IPS-18c (cell line): Measurements from ENCODE around the gene RNF14.

ENCODE experiments used
- H3K4me3 ChIP-seq: 2 replicates; pipeline ENCODE4 v1.7.0; 2013; ENCODE audit warnings: low read depth, mild to moderate bottlenecking, low read length, moderate library complexity; ENCODE audit not compliant: insufficient read depth
- H3K9me3 ChIP-seq: one replicate; pipeline ENCODE4 v1.6.1; 2013; ENCODE audit warnings: mild to moderate bottlenecking, low read length, moderate library complexity; ENCODE audit not compliant: control insufficient read depth, insufficient read depth

Gene RNF14

DNA sequence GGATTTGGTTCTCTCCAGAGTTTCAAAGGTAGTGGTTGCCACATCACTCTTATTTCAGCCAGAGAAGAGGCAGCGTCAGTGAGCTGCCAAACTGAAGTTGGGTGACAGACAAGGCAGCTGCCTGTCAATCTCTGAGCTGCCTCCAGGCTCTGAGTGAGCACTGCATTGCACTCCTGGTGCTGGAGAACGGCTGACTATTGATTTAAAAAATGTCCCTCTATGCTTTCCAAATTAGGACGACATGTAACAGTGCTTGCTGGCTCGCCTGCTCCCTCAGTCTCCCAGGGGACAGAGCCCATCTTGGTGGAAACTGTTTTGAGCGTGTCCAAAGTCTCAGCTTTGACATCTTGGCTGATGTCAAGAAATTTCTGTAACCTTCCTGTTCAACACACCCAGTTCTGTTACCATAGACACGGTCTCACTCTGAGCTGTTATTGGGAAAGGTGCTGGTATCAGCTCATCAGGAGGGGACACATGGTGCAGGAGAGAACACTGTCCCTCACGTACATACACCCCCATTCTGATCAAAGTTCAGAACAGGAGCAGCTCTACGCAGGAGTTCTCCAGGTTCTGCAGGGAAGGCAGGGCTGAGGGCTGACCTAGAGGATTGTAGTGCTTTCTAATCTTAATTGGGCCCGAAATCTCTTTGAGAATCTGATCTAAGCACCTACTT, 26.6 kb upstream of the RNF14 start:
- no peaks in the 10 kb centered on the region for H3K9me3 ChIP-seq
- no peak overlapping the region for H3K4me3 ChIP-seq

DNA sequence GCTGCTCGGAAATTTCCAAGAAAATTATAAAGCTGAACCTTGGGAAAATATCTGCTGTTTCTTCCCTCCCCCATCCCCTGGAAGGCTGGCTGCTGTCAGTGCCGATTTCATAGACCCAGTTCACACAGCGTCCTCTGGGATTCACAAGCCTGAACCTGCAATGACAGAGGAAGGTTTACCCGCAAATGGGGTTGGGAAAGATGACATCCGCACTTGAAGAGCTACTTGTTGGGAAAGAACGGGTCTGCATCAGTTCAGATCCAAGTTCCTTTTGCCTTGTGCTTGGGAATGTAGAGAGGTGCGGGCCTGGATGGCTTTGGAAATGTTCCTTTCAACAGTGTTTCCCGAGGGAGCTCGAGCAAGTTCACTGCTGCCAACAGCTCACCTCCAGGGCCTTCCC, 24.8 kb upstream of the RNF14 start:
- H3K9me3 ChIP-seq: no peaks in the 10 kb centered on the region
- H3K4me3 ChIP-seq: no peak overlapping the region

DNA sequence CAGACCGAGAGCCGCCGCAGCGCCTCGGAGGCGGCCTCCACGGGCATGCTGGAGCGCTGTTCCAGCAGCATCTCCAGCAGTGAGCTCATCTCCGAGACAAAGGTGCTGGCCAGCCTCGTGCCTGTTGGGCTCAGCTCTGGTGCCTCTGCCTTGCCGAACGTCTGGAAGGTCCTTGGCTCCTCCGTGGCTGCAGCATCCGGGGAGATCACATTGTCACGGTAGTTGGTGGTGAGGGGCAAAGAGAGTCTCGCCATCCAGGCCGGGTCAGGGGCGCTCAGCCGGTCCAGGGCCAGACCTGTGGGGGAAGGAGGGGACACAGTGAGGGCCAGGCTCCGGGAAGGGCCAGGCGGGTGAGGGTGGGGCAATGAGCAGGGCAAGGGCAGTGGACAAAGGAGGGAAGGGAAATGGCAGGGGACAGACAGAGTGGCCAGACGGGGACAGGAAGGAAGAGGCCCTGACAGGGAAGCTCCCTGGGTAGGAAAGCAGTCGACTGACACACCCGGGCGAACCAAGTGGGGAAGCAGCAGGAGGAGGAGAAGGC, 23.3 kb upstream of the RNF14 start:
- Histone ChIP-seq H3K9me3 (no peaks in the 10 kb centered on the region), H3K4me3 (no peak overlapping the region)

DNA sequence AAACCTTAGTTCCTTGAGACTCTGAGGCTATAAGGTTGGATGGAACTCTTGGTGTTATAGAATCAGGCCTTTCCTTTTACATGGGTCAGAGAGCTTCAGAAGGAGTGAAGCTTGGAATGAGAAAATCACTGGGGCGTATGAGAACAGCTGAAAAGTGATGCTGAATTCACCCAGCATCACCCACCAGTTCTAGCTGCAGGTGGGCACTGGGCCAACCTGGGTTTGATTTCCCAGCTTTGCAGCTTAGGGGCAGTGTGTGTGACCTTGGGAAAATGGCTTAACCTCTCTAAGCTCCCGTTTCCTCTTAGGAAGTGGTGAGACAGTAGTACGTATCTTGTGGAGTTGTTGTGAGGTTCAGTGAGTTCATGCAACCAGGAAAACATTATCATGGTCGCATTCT, 21.6 kb upstream of the RNF14 start:
- no peak overlapping the region for H3K4me3 ChIP-seq
- peaks cover 2% of the 10 kb centered on the region for H3K9me3 ChIP-seq

DNA sequence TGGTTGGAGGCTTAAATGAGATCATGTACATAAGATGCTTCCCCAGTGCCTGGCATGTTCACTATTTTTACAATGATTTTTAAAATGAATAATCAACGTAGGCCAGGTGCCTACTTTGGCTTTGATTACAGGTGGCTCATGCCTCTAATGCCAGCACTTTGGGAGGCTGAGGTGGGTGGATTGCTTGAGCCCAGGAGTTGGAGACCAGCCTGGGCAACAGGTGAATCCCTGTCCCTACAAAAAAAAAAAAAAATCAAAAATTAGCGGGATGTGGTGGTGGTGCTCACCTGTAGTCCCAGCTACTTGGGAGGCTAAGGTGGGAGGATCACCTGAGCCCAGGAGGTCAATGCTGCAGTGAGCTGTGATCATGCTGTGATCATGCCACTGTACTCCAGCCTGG, 20.1 kb upstream of the RNF14 start:
- Histone ChIP-seq H3K9me3 (peaks cover 2% of the 10 kb centered on the region), H3K4me3 (no peak overlapping the region)

DNA sequence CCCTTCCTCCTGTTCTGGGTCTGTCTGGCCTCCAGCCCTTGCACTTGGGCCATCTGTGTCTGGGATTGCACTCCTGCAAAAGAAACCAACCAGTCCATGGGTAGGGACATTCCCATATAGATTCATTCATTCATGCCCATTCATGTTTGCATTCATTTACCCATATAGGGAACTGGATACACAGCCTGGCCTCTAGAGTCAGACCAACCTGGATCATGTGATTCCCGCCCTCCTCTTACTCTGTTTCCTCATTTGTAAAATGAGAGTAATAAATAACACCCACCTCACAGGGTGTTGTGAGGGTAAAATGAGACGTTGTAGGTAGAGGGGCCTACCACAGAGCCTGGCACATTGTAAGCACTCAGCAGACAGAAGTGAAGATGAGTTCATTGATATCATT, 19.4 kb upstream of the RNF14 start:
- Histone ChIP-seq H3K9me3 (peaks cover 2% of the 10 kb centered on the region), H3K4me3 (no peak overlapping the region)

DNA sequence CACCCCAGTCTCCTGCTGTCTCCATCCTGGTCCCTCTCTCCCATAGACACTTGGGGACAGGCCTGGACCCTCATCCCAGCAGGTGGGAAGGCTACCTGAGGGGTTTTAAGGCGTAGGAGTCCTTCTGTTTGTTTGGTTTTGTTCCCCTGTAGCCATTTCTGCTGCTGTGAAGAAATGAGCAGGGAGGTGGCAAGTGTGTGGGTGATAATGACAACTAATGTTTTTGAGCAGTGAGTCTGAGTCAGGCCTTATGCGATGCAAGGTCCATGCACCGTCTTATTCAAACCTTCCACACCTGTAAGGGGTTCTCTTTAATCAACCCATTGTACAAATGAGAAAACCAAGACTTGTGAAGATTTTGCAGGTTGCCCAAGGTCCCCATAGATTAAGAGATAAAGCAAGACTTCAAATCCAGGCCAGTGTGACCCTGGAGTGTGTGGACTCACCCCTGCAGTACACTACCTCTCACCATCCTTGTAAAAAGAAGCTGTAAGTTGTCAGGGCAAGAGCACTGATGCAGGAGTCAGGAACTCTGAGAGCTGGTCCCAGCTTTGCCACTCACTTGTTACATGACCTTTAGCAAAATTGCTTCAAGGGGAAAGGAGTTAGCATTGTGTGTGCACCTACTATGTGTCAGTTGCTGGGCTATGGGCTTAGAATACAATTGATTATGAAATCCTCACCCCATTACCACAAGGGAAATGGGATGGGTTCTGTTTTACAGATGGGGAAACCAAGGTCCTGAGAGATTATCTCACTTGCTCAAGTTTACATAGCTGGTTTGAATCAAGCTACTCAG, 18.5 kb upstream of the RNF14 start:
- H3K4me3 ChIP-seq: no peak overlapping the region
- peaks cover 2% of the 10 kb centered on the region for H3K9me3 ChIP-seq

DNA sequence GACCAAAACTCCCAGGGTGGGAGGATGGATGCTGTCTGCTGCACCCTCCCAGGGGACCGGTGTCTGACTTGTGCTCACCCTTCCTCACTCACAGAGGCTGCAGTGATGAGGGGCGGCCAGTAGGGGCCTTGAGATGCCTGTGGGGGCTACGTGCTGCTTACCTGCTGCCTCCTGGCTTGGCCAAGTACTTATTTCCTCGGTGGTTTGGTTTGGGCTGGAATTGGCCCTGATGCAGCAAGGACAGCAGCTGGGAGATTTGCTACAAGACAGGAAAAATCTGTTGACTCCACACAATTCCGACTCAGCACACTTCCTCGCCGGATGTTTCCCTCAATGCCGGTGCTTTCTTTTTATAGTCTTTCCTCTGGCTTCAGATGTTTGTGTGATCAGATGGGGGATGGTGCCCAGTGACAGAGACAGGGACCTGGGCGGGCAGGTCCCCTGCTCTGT, 17.5 kb upstream of the RNF14 start:
- peaks cover 2% of the 10 kb centered on the region for H3K9me3 ChIP-seq
- no peak overlapping the region for H3K4me3 ChIP-seq

DNA sequence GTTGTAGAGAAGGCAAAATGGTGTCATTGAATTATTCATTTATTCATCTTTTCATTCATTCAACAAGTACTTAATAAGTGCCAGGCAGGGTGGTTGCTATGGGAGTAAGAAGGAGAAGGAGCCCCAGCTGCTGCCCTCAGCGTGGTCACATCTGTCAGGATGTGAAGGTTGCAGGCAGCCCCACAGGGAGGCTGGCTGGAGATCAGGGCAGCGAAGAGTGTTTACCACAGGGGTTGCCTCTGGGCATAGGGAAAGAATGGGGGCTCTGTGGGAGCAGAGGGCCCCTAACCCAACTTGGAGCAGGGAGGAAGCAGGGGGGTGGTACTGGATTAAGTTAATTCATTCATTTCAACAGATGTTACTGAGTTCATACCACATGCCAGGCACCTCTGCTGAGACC, 16.9 kb upstream of the RNF14 start:
- Histone ChIP-seq H3K4me3 (no peak overlapping the region), H3K9me3 (peaks cover 2% of the 10 kb centered on the region)

DNA sequence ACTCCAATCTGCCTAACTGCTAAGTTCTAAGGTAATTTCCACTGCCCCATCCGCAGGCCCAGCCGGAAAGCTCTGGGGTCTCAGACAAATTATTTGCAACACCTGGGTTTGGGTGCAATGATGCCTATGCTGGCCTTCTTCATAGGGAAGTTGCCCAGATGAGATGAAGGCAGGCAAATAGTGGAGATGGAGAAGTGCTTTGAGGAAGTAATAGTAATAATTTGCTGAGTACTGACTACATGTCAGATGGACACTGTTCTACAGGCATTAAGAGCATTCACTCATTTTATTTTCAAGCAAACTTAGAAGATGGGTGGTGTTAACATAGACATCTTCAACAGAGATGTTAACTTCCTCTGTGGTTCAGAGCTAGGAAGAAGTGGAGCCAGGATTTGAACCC, 14.7 kb upstream of the RNF14 start:
- Histone ChIP-seq H3K4me3 (no peak overlapping the region), H3K9me3 (peaks cover 2% of the 10 kb centered on the region)

DNA sequence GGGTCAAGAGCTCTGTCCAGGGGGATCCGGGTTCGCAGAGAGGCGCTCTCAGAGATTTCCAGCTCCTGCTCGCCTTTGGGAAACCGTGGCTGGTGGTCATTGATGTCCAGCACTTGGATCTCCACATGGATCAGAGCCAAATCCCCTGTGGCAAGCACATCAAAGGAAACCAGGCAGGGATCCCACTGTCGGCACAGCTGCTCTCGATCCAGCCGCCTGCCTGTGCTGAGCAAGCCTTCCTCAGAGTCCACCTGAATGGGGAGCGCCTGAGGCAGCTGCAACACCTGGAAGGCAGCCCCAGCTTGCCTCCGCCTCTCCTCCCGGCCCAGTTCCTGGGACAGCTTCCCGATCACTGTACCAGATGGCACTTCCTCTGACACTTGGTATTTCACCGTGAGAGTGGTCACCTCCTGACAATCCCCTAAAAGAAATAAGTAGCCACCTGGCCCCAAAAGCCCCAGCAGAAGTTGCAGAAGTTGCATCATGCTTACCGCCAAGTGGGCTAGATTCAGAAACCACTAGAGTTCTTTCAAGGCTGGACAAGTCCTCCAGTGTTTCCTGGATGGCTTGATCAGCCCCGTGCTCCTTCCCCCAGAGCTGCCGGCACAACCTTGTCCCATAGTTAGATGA, 11.4 kb upstream of the RNF14 start:
- H3K4me3 ChIP-seq: no peak overlapping the region
- H3K9me3 ChIP-seq: peaks cover 2% of the 10 kb centered on the region

DNA sequence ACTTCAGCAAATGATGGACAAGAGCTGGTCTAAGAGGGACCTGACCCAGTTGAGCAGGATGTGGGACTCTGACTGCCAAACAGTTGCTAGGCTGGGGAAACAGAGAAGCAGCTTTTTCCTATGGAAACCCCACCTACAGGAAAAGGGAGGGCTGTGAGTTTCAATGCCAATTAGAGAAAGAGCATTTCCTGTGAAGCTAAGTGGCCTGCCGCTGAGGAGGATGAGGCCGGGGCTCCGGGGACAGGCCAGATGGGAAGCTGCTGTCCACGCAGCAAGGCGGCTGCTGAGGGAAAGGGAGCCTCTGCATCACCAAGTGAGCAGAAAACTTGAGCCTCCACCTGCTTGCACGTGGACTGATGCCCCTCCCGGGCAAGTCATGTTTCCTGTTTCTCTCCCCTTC, 10.8 kb upstream of the RNF14 start, which contains the start of gene PCDH12:
Gene PCDH12 (minus strand): TSS at position 90 of the 400 bp plus-strand sequence. CDS start 351 bp downstream, outside the sequence.
- Histone ChIP-seq H3K4me3 (no peak within 1 kb of the TSS), H3K9me3 (peaks cover 2% of the 10 kb centered on the region)

DNA sequence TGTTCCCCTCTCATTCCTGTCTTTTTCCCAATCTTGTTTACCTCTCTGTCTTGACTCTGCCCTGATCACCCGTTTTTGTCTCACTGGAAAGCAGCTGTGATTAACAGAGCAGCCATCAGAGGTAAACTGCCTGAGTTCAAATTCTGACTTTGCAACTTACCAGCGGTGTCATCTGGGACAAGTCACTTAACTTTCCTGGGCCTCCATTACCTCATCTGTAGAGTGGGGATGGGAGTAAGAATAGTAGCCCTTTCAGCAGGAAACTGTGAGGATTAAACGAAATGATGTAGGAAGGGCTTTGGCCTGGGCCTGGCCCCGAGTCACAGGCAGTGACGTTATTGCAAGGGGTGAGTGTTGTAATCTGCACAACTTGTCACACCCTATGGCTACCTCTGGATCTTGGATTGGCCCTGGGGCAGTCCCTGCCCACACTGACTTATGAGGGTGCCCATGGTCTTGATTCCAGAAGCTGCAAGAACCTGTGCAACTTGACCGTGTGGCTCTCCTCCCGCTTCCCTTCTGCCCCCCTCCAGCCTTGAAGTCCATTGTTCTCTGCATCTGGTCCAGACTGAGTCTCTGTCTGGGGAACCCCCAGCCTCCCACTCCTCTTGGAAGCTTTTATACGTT, 10.2 kb upstream of the RNF14 start:
- peaks cover 2% of the 10 kb centered on the region for H3K9me3 ChIP-seq
- no peak overlapping the region for H3K4me3 ChIP-seq

DNA sequence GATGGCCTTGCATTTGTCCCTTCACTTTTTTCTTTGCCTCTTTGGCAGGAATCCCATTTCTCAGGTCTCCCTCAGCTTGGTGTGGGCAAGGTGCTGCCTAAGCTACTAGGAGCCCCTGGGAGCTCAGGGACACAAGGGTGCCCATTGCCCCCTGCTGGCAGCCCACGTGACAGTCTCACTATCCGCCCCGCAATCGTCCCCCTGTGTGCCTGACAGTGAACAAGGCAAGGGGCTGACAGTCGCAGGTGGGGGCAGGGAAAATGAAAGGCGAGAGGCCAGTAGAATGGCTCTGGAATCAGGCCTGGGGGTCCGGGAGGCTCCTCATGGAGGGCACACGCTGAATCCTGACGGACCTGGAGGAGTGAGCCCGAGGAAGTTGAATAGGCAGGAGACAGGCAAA, 8.9 kb upstream of the RNF14 start:
- Histone ChIP-seq H3K9me3 (peaks cover 2% of the 10 kb centered on the region), H3K4me3 (no peak overlapping the region)

DNA sequence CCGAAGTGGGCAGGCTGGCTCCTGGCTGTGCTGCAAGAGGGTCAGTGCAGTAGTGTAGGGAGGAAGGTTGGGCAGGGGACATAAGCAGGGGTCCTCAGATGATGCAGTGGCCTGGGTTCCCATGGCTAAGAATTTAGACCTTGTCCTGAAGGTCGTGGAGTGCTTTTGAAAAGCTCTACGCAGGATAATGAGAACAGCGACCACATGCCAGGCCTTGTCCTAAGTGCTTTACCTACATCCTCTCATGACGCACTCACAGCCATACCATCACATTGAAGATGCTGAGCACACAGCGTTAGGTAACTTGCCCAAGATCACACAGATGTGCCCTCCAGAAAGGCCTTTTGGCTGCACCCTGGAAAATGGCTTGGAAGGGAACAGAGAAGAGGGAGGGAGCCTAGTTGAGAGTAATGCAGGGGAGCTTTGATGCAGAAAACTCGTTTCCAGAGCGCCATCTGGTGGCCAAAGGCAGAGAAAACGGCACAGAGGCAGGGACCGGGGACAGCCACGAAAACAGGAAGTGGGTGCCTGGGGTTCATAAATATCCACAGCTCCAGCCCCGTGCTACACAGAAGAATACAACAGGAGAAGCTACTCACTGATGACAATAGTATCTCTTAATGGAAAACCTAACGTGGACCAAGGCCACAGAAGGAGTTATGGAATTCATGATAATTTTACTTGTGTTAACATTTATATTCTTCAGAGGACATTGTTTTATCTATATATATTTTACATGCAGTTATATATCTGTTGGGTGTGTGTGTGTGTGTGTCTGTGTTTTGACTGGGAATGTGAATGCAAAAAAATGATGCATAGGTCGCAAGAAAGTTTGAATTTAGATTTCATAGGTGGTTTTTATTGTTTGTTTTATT, 8.2 kb upstream of the RNF14 start:
- no peak overlapping the region for H3K4me3 ChIP-seq
- H3K9me3 ChIP-seq: peaks cover 2% of the 10 kb centered on the region

DNA sequence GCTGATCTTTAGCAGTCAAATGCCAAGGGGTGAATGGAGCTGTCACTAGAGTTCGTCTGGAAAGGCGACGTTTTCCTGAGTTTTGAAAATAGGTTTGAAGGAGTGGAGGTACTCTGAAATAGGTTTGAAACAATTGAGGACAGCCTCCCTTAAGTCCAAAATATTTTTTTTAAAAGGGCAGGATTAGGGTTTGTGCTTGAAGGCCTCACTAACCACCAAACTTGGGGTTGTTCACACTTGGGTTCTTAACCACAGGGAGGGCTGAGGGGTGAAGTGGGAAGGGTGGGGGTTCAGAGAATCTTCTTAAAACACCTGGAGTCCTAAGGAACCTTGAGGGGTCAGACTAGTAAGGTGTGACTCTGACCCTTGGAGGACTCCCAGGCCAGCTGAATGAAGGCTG, 7.4 kb upstream of the RNF14 start:
- Histone ChIP-seq H3K9me3 (peaks cover 2% of the 10 kb centered on the region), H3K4me3 (no peak overlapping the region)

DNA sequence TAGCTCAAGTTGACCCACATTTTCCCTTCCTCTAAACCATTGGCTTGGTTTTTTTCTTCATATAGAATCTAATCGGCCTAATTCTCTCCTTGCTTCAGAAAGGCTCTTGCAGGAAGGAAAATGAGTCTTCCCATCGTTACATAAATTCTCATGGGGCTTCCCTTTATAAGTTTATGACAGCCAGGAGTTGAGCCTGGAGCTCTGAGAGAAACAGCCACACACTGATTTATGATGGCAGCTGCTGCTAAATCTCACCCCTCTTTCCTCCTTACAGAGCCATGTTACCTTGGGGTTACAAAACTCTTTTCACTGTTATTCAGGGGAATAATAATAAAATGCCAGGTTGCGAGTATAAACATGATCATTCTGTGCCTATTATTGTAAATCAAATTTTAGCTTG, 5.2 kb upstream of the RNF14 start:
- Histone ChIP-seq H3K4me3 (no peak overlapping the region), H3K9me3 (peaks cover 2% of the 10 kb centered on the region)
